Ramos (cell line): Measurements from ENCODE around the gene ATP10A.
"Not testable (repeated sequence)": the region's sequence is repeated elsewhere in the genome, so short reads cannot be mapped to it uniquely, and the experiment has no call there.

Experiments
- in situ Hi-C: fragments of 300-500 bp; cut with MboI; formaldehyde crosslinking; loops from one replicate; pipeline ENCODE4 v1.14.3; 2022; ENCODE audit warnings: low sequenced_read_pairs; ENCODE audit not compliant: unreplicated experiment

The ATP10A gene

GRCh38 chr15:25673972-25674371, 189.2 kb downstream of the ATP10A start:
- in situ Hi-C loops: no loop called here

- in situ Hi-C loops: no loop called here
Measured at GRCh38 chr15:25673351-25673750, 189.8 kb downstream of the ATP10A start.

- in situ Hi-C loops: no loop called here
Measured at GRCh38 chr15:25671132-25671531, 192.0 kb downstream of the ATP10A start.

DNA sequence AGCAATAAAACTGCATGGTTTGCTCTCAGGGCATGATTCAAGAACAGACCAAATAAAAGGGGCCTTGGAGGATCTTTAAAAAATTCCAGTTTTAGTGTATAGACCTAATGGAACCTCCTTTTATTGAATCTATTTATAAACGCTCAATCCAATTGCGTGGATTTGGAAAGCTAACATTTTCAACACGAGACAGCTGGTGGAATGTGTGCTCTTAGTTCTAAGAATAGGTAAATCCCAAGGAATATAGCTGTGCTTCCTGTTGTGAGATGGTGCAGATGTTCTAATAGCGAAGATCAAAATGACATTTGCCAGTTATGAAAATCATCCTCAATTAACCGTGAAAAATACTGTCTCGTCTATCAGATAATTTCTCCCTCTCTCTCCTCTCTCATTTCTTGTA, 192.5 kb downstream of the ATP10A start:
- in situ Hi-C loops: no loop called here

- in situ Hi-C loops: no loop called here
Measured at GRCh38 chr15:25670025-25670554, 193.0 kb downstream of the ATP10A start.

DNA sequence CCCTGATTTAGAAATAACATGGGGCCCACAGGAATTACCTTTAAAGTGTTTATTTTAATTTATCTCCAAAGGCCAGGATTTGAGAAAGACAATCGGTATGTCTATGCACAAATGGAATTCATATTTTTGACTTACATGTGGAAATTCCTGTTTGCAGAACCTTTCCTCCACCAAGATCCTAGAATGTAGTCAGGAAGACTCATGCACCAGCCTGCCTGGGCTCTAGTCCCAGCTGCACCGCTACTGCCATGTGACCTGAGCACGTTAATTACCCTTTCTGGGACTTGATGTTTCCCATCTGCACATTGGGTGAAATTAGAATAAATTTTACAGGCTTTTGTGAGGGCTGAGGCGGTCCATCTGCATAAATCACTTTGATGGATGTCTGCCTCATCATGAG, 194.2 kb downstream of the ATP10A start:
- in situ Hi-C loops: no loop called here

- in situ Hi-C loops: no loop called here
Measured at GRCh38 chr15:25668236-25668795, 194.8 kb downstream of the ATP10A start.

- in situ Hi-C loops: no loop called here
Measured at GRCh38 chr15:25667829-25668228, 195.3 kb downstream of the ATP10A start.

DNA sequence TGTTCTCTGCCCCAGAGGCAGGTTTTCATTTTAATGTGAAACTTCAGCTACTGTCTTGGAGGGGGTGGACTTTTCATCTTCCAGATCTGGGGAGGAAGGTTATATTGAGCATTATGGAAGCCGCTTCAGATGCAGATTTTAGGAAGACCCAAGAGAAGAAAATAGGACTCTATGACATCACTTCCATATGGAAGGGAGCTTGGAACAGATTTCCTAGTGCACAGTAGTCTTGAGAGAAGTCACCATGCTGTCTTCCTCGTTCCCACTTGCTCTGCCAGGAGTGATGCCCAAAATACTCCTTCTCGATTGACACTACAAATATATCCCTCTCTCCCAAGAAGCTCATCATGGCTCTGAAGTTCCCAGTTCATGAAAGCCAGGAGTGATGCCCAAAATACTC, 197.2 kb downstream of the ATP10A start:
- in situ Hi-C loops: no loop called here

DNA sequence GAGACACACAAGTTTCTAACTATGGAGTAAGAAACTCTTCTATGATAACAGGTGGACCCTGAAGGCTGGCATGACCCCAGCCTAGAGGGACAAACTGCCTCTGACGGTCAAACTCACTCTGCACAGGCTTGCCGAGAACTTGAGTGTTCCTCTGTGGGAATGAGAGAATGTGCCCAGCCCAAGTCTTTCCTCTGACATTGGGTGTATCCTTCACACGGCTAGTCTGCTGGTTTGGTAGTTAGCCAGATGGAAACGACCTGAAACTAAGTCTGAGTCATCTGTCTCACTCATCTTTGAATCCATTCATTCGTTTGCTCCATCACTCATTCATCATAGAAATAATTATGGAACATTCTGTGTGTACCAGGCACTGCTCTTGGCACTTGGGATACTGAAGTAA, 198.4 kb downstream of the ATP10A start:
- in situ Hi-C loops: no loop called here

GRCh38 chr15:25663515-25663914, 199.6 kb downstream of the ATP10A start:
- in situ Hi-C loops: no loop called here

- in situ Hi-C loops: no loop called here
Measured at GRCh38 chr15:25661898-25662297, 201.2 kb downstream of the ATP10A start.

DNA sequence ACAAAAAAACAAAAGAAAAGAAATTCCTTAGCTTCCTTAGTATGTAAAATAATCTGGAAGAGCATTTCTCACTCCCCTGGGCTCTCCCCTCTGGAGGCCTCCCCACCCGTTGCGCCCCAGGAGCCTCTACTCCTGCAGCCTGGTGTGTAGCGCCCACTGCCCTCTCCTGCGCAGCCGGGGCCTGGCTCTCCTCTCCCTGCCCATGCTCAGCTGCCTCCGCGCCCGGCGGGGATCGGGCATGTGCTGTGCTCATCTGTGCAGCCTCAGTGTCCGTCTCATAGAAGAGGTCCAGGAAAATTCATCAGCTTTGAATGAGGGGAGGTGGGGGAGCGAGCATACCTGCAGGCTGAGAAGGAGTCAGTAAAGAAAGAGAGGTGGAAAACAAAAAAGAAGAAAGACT, 203.9 kb downstream of the ATP10A start:
- in situ Hi-C loops: no loop called here

DNA sequence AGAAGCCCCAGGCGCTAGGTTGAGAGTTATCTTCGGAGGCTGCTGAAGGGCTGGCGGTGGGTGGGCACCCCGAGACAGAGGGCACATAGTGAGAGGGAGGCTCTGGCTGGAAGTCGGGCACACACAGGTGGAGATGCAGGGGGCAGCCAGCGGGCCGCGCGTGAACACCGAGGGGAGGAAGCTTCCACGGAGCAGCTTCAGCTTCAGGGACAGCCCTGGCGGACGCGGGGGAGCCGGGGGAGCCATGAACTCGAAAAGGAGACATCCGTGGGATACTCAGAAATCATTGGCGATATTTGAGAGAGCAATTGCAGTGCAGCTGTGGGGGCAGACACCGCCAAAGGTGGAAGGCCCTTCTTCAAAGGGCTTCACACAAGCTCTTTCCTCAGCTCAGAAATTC, 204.6 kb downstream of the ATP10A start:
- in situ Hi-C loops: no loop called here

DNA sequence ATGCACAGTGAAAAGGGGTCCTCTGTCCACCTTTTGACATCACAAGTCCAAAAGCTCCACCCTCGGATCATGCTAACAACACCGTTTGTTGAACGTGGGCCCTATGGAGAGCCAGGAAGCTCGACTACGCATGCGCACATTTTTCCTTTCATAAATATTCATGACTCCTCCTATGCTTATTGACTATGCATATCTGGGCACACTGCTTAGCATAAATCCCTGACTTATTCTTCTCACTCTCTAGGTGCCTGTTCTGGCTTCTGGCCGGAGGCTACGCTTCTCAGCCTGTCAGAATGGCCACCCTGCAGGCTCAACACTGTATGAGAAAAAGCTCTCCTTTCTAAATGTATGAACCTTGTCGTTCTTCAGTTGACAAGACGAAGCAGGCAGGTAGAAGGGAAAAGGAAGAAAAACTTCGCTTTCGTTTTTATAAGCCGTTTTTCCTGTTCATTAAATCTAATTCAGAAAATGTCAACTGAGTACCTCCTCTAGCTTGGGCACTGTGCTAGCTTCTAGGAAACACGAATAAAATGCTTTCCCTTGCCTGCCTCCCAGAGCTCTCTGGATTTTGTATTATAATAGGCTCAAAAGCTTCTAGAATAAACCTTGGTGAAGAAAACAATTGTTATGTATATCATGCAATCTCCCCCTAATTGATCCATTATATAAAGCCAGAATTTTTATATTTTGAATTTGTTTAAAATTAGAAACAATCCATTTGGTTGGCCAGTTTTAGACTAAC, 207.7 kb downstream of the ATP10A start:
- in situ Hi-C loops: no loop called here

DNA sequence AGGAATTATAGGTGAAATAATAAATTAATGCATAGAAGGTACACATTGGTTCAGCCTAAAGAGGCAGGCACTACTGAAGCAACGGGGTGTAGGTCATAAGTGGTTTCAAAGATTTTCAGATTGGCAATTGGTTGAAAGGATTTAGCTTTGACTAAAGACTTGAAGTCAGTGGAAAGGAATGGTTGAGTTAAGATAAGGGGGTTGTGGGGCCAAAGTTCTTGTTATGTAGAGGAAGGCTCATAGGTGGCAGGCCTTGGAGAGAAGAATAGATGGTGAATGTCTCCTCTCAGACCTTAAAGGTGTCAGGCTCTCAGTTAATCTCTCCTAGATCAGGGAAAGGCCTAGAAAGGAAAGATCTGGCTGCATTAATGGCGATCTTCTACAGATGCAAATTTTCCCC, 209.8 kb downstream of the ATP10A start:
- in situ Hi-C loops: no loop called here

- in situ Hi-C loops: no loop called here
Measured at GRCh38 chr15:25652704-25653103, 210.4 kb downstream of the ATP10A start.

GRCh38 chr15:25649390-25649789, 213.7 kb downstream of the ATP10A start:
- in situ Hi-C loops: no loop called here

DNA sequence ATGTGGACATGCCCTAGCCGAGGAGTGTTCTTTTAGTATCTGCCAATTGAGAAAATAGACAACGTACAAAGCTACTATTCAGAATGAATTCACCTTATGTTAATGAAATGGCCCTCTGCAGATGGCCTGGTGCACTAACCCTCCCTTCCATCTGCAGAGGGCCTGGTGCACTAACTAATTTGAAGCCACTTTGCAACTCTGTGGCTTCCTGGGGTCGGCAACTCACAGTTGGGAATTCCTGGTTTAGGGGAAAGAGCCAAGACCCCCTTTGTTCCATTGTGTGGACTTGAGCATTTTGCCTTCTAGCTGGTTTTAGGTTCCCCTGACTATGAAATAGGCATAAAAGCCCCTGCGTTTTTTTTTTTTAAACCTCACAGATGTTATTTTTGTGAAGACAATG, 220.0 kb downstream of the ATP10A start:
- in situ Hi-C loops: no loop called here

DNA sequence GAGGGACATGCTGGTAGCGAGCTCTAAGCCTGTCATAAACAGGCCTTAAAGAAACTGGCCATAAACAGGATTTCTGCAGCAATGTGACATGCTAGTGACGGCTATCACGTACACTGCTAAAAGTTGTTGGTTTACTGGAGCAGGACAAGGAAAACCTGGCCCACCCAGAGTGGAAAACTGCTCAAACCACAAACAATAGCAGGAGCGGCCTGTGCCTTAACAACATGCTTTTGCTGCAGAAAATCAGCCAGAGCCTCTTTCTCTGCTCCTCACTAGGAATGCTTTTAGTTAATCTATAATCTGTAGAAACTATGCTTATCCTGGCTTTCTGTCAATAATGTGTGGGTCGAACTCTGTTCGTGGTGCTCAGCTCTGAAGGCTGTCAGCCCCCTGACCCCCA, 221.4 kb downstream of the ATP10A start:
- in situ Hi-C loops: no loop called here

DNA sequence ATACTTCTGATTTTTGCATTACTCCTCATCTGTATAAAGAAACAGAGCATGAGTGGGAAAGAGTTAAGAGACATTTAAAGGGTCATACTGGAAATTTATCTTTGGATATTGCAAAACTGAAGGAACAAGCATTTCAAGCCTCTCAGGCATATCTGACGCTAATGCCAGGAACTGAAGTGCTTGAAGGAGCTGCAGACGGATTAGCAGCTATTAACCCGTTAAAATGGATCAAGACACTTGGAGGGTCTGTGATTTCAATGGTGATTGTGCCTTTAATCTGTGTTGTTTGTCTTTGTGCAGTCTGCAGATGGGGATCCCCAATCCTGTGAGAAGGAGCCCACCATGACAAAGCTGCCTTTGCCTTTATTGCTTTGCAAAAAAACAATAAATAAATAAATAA, 221.8 kb downstream of the ATP10A start:
- in situ Hi-C loops: no loop called here

- in situ Hi-C loops: not testable (repeated sequence)
Measured at GRCh38 chr15:25640959-25641358, 222.2 kb downstream of the ATP10A start.
